Measurements from ENCODE around the gene SFXN2.

Gene SFXN2

GRCh38 chr10:102729029-102730026, 14.9 kb downstream of the SFXN2 start:
- DNase-seq: peak; percentile 88

GRCh38 chr10:102731222-102731800, 16.9 kb downstream of the SFXN2 start:
- peaks cover 43% of the 10 kb centered on the region for H3K36me3 ChIP-seq
- H3K9me3 ChIP-seq: no peaks in the 10 kb centered on the region
- no peak overlapping the region for H3K4me3 ChIP-seq (ENCODE audit: low read depth, low read length)
- no peaks in the 10 kb centered on the region for H3K4me1 ChIP-seq
- no peak for TF ChIP-seq CTCF (IDR thresholded peaks at IDR 0.05; ENCODE audit: low read depth, low read length)
- H3K27me3 ChIP-seq: no peaks in the 10 kb centered on the region
- peak; percentile 23 for DNase-seq

More at GRCh38 chr10:102729029-102730026, 14.9 kb downstream of the SFXN2 start:
- TF ChIP-seq CTCF (IDR thresholded peaks at IDR 0.05; ENCODE audit: low read depth, low read length): peak; percentile 83
- Histone ChIP-seq H3K36me3 (peaks cover 43% of the 10 kb centered on the region), H3K27me3 (no peaks in the 10 kb centered on the region), H3K9me3 (no peaks in the 10 kb centered on the region), H3K4me1 (no peaks in the 10 kb centered on the region), H3K4me3 (ENCODE audit: low read depth, low read length) (no peak overlapping the region)

GRCh38 chr10:102732661-102733060, 18.2 kb downstream of the SFXN2 start:
- no peak for TF ChIP-seq CTCF (IDR thresholded peaks at IDR 0.05; ENCODE audit: low read depth, low read length)
- Histone ChIP-seq H3K36me3 (peaks cover 36% of the 10 kb centered on the region), H3K4me1 (no peaks in the 10 kb centered on the region), H3K4me3 (ENCODE audit: low read depth, low read length) (no peak overlapping the region), H3K27me3 (no peaks in the 10 kb centered on the region), H3K9me3 (no peaks in the 10 kb centered on the region)
- DNase-seq: no peak

GRCh38 chr10:102735065-102735562, 20.7 kb downstream of the SFXN2 start:
- no peaks in the 10 kb centered on the region for H3K4me1 ChIP-seq
- TF ChIP-seq CTCF (IDR thresholded peaks at IDR 0.05; ENCODE audit: low read depth, low read length): no peak
- H3K36me3 ChIP-seq: peaks cover 24% of the 10 kb centered on the region
- H3K4me3 ChIP-seq (ENCODE audit: low read depth, low read length): no peak overlapping the region
- no peaks in the 10 kb centered on the region for H3K9me3 ChIP-seq
- H3K27me3 ChIP-seq: no peaks in the 10 kb centered on the region
- no peak for DNase-seq

- no peak for TF ChIP-seq CTCF (IDR thresholded peaks at IDR 0.05; ENCODE audit: low read depth, low read length)
- Histone ChIP-seq H3K36me3 (peaks cover 5% of the 10 kb centered on the region; the same call in 1 of the 2 replicates), H3K4me3 (ENCODE audit: low read depth, low read length) (no peak overlapping the region), H3K4me1 (no peaks in the 10 kb centered on the region), H3K9me3 (no peaks in the 10 kb centered on the region), H3K27me3 (no peaks in the 10 kb centered on the region)
- DNase-seq: no peak
Observed at GRCh38 chr10:102738692-102739121, 24.3 kb downstream of the SFXN2 start.

All from BE2C (cell line).